NOMO-1 treated with dmso at 0.1 percent for 144 hours (cell line): ENCODE measurements around the gene RBPJL.
A peak's percentile ranks its signal among the peaks of the same experiment; 100 is the strongest.

Experiments
- DNase-seq: peaks from one replicate; lab custom pipeline; 2025; ENCODE audit not compliant: unreplicated experiment; lab: John Stamatoyannopoulos, UW

The RBPJL gene

DNA sequence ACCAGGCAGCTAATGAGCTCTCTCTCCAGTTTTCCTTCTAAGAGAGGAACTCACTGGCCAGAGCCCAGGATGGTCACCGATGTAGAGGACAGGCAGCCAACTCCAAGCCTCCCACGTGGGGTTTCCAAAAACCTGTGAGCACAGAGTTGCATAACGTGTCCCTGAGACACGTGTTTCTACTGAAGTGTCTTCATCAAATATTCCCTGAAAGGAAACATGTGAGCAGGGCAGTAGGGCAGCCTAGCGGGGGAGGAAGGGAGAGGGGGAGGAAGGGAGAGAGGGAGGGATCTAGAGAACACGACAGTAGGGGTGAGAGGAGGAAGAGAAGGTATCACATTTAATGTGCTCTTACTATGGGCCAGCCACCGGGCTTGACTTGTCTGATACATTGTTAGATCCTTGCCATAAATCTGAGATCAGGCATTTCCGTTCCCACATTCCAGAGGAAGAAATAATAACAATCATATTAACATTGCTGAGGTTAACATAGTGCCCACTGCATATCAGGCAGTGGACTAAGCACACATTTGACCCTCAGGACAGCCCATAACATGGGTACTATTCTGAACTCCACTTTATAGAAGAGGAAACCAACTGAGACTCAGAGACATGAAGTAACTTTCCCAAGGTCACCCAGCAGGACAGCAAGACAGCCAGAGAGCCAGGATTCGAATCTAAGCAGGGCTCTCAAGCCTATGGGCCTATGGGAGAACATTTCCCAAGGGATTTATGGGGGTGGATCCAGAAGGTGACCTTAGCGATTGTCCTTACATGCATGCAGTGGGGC, 51.8 kb downstream of the RBPJL start:
- no peak for DNase-seq

DNA sequence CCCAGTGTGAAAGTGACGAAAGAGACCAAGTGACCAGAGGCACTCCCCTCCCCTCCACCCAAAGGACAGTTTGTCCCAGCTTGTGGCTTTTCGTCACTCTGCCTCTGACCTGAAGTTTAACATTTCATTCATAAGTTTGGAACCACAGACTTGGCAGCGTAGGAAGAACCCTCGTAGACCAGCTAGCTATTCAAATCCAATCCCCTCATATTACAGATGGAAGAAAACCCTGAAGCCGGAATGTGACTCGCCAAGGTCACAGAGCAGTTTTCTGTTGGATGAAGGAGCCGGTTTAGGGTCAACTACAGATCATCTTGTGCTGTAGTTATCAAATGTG, 52.4 kb downstream of the RBPJL start:
- no peak for DNase-seq

DNA sequence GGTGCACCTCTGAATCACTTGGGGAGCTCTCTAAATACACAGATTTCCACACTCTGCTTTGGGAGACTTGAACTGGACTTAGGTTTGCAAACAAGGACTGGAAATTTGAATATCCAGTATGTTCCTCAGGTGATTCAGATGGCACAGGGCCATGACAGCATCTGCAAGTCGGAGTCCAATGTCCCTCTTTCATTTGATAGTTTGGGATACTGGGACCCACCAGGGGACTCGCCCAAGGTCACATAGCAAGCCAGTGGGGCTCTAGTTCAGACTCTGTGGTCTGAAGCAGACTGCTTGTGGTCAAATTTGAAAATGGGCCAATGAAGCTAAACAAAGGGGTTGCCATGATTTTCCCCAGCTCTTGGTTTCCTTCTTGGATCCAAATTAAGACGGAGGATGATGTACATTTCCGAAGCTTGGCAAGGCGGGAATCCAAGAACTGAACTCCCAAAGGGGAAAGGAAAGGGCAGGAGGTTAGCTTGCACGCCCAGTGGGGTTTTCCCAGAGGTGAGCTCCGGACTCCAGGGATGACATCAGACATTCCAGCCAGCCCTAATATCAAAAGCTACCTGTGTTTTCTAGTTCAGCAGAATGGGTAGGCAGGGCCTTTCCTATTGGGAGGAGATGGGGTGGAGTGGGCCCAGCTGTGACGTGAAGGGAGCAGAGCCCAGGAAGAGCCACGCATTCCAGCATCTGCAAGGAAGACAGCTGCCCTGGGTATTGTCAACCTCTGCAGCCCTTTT, 52.9 kb downstream of the RBPJL start:
- DNase-seq, result no peak

DNA sequence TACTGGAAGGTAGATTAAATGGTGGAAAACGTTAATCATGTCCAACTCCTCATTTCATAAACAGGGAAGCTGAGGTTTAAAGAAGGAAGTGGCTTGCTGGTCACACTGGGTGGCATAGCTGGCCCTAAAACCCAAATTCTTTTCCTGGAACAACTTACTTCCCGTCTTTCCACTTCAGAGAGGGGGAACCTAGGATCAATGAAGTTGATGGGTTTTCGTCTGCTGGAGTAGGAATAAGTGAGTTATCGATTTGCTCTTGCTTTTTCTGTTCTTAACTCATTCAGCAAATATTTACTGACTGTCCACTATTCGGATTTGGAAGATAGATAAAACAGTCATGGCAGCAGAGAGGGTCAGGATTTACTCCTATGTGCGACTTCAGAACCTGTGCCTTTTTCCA, 55.2 kb downstream of the RBPJL start:
- DNase-seq, result no peak

DNA sequence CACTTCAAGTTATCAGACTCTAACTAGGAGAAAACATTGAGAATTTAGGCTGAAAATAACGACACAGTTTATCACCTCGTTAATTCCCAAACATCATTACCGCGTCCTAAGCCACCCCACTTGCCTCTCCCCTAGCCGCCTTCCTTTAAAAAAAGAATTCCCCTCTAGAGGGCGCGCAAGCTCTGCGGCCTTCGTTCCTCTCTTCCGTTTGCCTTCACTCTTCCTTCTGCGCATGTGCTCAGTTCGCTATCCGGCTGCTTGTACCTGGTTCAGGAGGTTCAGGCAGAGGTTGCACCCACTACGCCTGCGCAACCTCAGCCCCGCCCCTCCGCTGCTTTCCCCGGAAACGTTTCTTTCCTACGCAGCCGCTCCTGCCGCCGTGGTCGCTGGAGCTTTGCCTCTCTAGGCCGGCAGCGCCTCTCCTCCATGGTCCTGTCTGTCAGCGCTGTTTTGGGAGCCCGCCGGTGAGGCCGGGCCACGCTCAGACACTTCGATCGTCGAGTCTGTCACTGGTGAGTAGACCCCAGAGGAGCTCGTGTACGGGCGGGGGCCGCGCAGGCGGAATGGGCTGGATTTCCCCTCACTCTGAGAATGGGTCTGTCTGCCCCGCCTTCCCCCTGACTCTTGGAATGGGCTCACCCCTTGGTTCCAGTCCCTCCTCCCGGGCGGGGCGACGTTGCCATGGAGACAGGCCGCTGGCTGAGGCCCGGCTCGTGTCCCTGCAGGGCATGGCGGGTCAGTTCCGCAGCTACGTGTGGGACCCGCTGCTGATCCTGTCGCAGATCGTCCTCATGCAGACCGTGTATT, 56.4 kb downstream of the RBPJL start, which contains the start of gene SYS1:
TSS of gene SYS1 (plus strand) at position 353 of the 807 bp plus-strand sequence. CDS start at position 729, 376 bp downstream.
- DNase-seq, result peak; percentile 99

DNA sequence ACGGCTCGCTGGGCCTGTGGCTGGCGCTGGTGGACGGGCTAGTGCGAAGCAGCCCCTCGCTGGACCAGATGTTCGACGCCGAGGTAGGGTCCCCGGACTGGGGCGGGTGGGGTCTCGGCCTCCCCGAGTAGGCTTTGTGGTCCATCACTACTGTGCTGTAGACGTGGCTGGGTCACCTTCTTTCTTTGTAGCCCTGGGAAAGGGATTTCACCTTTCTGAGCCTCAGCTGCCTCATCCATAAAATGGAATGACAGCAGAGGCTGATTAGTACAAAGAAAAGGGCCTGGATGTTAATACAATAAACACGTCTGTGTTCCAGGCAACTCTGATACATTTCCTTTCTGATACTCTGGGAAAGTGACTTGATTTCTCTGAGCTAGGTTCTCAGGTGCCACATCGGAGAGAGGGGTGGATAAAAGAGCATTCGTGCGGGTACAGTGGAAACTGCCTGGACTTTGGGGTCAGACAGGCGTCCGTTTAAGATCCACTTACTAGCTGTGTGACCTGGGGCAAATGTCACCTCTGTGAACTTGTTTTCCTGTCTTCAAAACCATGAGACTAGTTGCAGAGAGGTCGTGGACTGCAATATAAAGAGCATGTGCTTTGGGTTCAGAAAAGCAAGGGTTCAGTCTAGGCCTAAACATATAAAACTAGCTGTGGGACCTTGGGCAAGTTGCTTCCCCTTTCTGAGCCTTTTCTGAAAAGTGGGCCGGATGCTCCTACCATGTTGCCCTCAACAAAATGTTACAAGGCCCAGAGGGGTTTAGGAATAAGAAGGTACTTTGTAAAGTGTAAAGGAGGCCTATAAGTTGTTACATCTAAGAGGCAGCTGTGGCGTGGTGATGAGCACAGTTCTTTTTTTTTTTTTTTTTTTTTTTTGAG, 57.2 kb downstream of the RBPJL start:
- DNase-seq, result no peak

DNA sequence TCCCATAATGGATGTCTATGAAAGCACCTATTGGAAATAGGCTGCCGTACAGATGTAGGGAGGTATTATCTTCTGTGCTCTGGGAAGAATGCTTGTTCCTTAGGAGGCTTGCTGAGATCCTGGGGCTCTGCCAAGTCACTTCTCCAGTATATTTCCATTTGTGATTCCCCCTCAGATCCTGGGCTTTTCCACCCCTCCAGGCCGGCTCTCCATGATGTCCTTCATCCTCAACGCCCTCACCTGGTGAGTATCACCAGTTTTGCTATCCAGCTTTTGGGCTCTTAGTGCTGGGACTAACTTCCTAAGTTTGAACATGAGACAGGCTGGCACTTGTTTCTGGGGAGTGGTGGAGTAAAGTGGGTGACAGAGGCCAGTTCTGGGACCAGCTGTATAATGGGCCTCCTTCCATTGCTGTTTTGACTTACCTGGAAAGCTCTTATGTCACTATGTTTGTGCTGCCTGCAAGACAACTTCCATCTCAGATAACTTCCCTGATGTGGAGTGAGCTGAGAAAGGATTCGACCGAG, 58.9 kb downstream of the RBPJL start:
- no peak for DNase-seq

DNA sequence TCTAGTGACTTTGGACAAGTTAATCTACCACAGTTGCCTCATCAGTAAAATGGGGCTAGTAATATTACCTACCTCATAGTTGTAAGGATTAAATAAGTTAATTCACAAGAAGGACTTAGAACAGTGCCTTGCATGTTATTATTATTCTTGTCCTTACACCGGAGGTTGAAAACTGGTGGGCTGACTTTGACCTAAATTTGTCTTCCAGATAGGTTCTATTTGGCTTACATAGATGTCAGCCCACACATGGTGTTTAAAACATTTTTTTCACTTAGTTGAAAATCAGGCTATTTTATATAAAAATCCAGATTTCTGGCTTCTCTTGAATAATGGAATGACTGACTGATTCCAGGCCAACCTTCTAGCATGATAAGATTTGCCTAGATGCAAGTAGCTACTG, 59.6 kb downstream of the RBPJL start:
- DNase-seq, result no peak

DNA sequence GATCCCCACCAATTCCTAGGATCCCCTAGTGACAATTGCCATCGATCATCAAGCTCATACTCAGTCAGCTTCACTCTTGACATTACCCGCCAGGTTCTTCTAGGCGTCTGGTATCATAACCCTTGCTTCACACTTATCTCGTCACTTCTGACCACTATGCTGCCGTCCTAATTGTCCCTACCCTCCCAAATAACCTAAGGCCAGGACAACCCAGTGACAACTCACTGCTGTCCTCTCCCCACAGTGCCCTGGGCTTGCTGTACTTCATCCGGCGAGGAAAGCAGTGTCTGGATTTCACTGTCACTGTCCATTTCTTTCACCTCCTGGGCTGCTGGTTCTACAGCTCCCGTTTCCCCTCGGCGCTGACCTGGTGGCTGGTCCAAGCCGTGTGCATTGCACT, 60.0 kb downstream of the RBPJL start:
- DNase-seq, result no peak

DNA sequence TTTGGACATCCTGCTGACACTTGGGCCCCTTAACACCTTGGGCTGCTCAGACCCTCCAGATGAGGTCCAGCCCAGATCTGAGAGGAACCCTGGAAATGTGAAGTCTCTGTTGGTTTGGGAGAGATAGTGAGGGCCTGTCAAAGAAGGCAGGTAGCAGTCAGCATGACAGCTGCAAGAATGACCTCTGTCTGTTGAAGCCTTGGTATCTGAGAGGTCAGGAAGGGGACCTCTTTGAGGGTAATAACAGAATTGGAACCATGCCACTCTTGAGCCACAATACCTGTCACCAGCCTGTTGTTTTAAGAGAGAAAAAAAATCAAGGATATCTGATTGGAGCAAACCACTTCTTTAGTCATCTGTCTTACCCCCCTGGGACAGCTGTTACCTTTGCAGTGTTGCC, 60.5 kb downstream of the RBPJL start:
- DNase-seq, result no peak
